Neural crest cell (in vitro differentiated cells): ENCODE data around the gene MARCHF9. TPM values are rescaled to one million over a fixed set of nuclear protein-coding genes. Genes with fewer than 3 reads are reported as not detected.
A peak's percentile ranks its signal among the peaks of the same experiment; 100 is the strongest.

ENCODE experiments used
- DNase-seq: peaks from one replicate; pipeline ENCODE4 v3.0.0; 2021; ENCODE audit warnings: low read depth, mixed read lengths, low spot score
- H3K27ac Mint-ChIP-seq: one replicate; pipeline ENCODE4 v1.8.0; 2021; ENCODE audit warnings: mild to moderate bottlenecking, mixed read lengths; ENCODE audit not compliant: unreplicated experiment
- H3K27me3 Mint-ChIP-seq: 2 replicates; pipeline ENCODE4 v1.8.0; 2021; ENCODE audit warnings: low read depth, mild to moderate bottlenecking, mixed read lengths
- H3K36me3 Mint-ChIP-seq: 2 replicates; pipeline ENCODE4 v1.8.0; 2021; ENCODE audit warnings: low read depth, mild to moderate bottlenecking, mixed read lengths
- H3K4me1 Mint-ChIP-seq: 2 replicates; pipeline ENCODE4 v1.8.0; 2021; ENCODE audit warnings: mixed read lengths
- H3K4me3 Mint-ChIP-seq: one replicate; pipeline ENCODE4 v1.8.0; 2021; ENCODE audit warnings: mild to moderate bottlenecking, mixed read lengths
- H3K9me3 Mint-ChIP-seq: 2 replicates; pipeline ENCODE4 v1.8.0; 2021; ENCODE audit warnings: mixed read lengths
- microRNA-seq: library from miRNA; unstranded; fragments of <30 nt; microRNA quantifications from one replicate; pipeline ENCODE4, GENCODE V29; 2020
- total RNA-seq: library from RNA; stranded (reverse); gene quantifications from 2 replicates; pipeline ENCODE4 v1.2.1, GENCODE V29; 2021
- TF ChIP-seq, protein P1 (sequence below): fragments of 200-600 bp; sonication (generic); conservative IDR thresholded peaks from 2 replicates; pipeline ENCODE4 v1.5.0; 2021; ENCODE audit warnings: antibody characterized with exemption, mild to moderate bottlenecking

Gene MARCHF9
- total RNA-seq, 1 donor from 2014 or later: 18.8 TPM

DNA sequence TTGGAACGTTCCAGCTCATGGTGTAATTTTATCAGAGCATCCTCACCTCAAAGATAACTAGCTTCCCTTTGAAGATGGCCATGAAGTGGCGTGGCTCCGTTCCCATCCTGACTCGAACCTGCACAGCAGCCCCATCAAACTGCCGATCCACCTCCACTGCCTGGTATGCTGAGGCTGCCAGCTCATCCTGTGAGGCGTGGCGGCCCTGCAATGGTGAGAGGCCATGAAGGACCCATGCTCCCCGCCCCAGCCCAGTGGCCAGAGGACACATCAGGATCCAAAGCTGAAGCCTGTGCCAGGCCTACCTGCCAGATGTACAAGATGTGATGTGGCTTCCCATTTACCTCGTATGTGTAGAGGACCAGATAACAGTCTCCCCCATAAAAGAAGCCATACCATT lies 52.4 kb downstream of the MARCHF9 start:
- Mint-ChIP-seq H3K27me3 (no peaks in the 10 kb centered on the region), H3K4me3 (no peak overlapping the region), H3K4me1 (no peaks in the 10 kb centered on the region), H3K36me3 (no peaks in the 10 kb centered on the region), H3K9me3 (no peaks in the 10 kb centered on the region), H3K27ac (peak overlapping the region; percentile 57)
- no peak for DNase-seq
- TF ChIP-seq, protein P1, sequence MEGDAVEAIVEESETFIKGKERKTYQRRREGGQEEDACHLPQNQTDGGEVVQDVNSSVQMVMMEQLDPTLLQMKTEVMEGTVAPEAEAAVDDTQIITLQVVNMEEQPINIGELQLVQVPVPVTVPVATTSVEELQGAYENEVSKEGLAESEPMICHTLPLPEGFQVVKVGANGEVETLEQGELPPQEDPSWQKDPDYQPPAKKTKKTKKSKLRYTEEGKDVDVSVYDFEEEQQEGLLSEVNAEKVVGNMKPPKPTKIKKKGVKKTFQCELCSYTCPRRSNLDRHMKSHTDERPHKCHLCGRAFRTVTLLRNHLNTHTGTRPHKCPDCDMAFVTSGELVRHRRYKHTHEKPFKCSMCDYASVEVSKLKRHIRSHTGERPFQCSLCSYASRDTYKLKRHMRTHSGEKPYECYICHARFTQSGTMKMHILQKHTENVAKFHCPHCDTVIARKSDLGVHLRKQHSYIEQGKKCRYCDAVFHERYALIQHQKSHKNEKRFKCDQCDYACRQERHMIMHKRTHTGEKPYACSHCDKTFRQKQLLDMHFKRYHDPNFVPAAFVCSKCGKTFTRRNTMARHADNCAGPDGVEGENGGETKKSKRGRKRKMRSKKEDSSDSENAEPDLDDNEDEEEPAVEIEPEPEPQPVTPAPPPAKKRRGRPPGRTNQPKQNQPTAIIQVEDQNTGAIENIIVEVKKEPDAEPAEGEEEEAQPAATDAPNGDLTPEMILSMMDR: no peak

DNA sequence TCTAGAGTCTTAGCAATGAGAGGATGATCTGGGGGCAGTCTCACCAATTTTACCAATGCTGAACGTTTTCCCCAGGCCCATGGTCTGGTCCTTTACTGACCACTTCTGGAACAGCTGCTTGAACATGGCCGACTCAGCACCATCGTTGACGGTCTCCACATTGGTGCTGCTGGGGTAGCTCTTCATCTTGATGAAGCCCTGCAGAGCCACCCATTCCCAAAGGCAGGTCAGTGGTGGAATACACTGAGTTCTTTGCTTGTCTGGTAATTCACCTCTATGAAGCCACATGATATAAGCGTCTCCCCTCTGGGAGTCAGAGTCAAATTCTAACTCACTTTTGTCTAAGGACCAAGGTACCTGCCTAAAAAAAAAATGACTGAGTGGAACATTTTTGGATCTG lies 53.4 kb downstream of the MARCHF9 start:
- H3K4me1 Mint-ChIP-seq: no peaks in the 10 kb centered on the region
- no peak overlapping the region for H3K27ac Mint-ChIP-seq
- H3K27me3 Mint-ChIP-seq: no peaks in the 10 kb centered on the region
- no peak for DNase-seq
- TF ChIP-seq, protein P1: no peak
- no peaks in the 10 kb centered on the region for H3K9me3 Mint-ChIP-seq
- H3K4me3 Mint-ChIP-seq: no peak overlapping the region
- H3K36me3 Mint-ChIP-seq: no peaks in the 10 kb centered on the region

DNA sequence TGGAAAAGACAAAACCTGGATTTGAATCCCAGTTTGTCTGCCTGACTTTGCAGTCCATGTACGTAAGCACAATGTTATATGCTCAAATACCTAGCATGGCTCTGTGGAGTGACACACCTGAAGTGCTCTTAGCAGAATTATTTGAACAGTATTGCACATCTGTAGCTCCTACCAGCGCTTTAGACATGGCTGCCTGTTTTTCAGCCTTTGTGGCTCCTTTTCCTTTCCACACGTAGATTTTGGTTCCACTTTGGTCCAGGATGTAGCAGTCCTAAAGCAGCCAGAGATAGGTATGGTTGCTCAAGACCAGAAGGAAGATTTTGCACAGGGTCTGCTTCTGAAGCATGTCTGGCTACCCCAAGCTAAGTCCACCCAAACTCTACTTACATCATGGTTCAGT lies 54.5 kb downstream of the MARCHF9 start:
- Mint-ChIP-seq H3K27ac (no peak overlapping the region), H3K4me1 (no peaks in the 10 kb centered on the region), H3K27me3 (no peaks in the 10 kb centered on the region), H3K4me3 (no peak overlapping the region), H3K9me3 (no peaks in the 10 kb centered on the region), H3K36me3 (no peaks in the 10 kb centered on the region)
- TF ChIP-seq, protein P1: no peak
- DNase-seq: no peak

Small RNA genes lying within 50 kb of the gene (microRNA-seq; reads per million reads assigned to microRNA genes)
- not detected for gene MIR6759

Other genes starting within 250 kb of the MARCHF9 start
- 14.1 and 15.0 TPM in 2 replicates for gene DDIT3, start 234.6 kb upstream of the MARCHF9 start, total RNA-seq
- gene MBD6, start 232.3 kb upstream of the MARCHF9 start, total RNA-seq: 90.4 and 91.3 TPM in 2 replicates
- gene DCTN2, start 207.9 kb upstream of the MARCHF9 start, total RNA-seq: 133 and 138 TPM in 2 replicates
- 16.9 and 20.8 TPM in 2 replicates for gene KIF5A, start 205.1 kb upstream of the MARCHF9 start, total RNA-seq
- 15.9 and 17.3 TPM in 2 replicates for gene PIP4K2C, start 163.9 kb upstream of the MARCHF9 start, total RNA-seq
- gene DTX3, start 150.3 kb upstream of the MARCHF9 start, total RNA-seq: 74.7 and 75.6 TPM in 2 replicates
- gene ARHGEF25, start 143.7 kb upstream of the MARCHF9 start, total RNA-seq: 41.2 and 43.8 TPM in 2 replicates
- 18.6 and 19.5 TPM in 2 replicates for gene B4GALNT1, start 121.9 kb upstream of the MARCHF9 start, total RNA-seq
- 123 and 135 TPM in 2 replicates for gene OS9, start 61.0 kb upstream of the MARCHF9 start, total RNA-seq
- 3.9 and 4.1 TPM in 2 replicates for gene AGAP2, start 16.4 kb upstream of the MARCHF9 start, total RNA-seq
- 23.5 and 26.9 TPM in 2 replicates for gene TSPAN31, start 10.1 kb upstream of the MARCHF9 start, total RNA-seq
- gene CDK4, start 2.8 kb upstream of the MARCHF9 start, total RNA-seq: 332 and 333 TPM in 2 replicates
- 3.2 and 4.2 TPM in 2 replicates for gene CYP27B1, start 12.0 kb downstream of the MARCHF9 start, total RNA-seq
- 37.8 and 40.5 TPM in 2 replicates for gene METTL1, start 17.0 kb downstream of the MARCHF9 start, total RNA-seq
- gene EEF1AKMT3, start 17.5 kb downstream of the MARCHF9 start, total RNA-seq: 4.5 and 5.6 TPM in 2 replicates
- gene TSFM, start 27.7 kb downstream of the MARCHF9 start, total RNA-seq: 31.7 and 32.3 TPM in 2 replicates
- 1.6 and 1.7 TPM in 2 replicates for gene AVIL, start 63.6 kb downstream of the MARCHF9 start, total RNA-seq
- gene CTDSP2, start 91.6 kb downstream of the MARCHF9 start, total RNA-seq: 83.2 and 83.4 TPM in 2 replicates
- gene ATP23, start 186.5 kb downstream of the MARCHF9 start, total RNA-seq: 7.7 and 8.0 TPM in 2 replicates